Caco-2 (cell line): ENCODE results near the gene TCEAL4. TPM values are rescaled to one million over a fixed set of nuclear protein-coding genes. Genes with fewer than 3 reads are reported as not detected.

Source experiments
- BruUV-seq: library from RNA; stranded (reverse); fragments of 400-500 nt; replicated peaks from 2 replicates; lab custom pipeline; 2021; lab: Mats Ljungman, UMichigan
- CTCF ChIA-PET: fragments of 300-600 bp; sonication (Branson Sonifier 250); formaldehyde crosslinking; loops from one replicate; lab custom pipeline; 2022; ENCODE audit warnings: antibody characterized with exemption; lab: Charles Lee
- POLR2A ChIA-PET: fragments of 300-600 bp; sonication (Branson Sonifier 250); formaldehyde crosslinking; loops from one replicate; lab custom pipeline; 2022; ENCODE audit warnings: antibody characterized with exemption; lab: Charles Lee
- DNase-seq, 2 experiments: peaks; one replicate each; pipeline versions ENCODE4 v3.0.0 to v3.0.0-alpha.2; 2020 to 2022
- H3K27me3 ChIP-seq: replicated peaks from 2 replicates; pipeline ENCODE4 v1.6.0; 2011; ENCODE audit warnings: low read length; ENCODE audit not compliant: control insufficient read depth, insufficient read depth
- H3K36me3 ChIP-seq: 2 replicates; pipeline ENCODE4 v1.5.1; 2011; ENCODE audit warnings: low read length; ENCODE audit not compliant: control insufficient read depth, insufficient read depth
- H3K4me1 ChIP-seq: fragments of 250-450 bp; sonication (Bioruptor Pico); 2 replicates; pipeline ENCODE4 v1.5.1; 2020; ENCODE audit warnings: mild to moderate bottlenecking
- H3K4me3 ChIP-seq: 2 replicates; pipeline ENCODE4 v1.5.1; 2011; ENCODE audit warnings: low read depth, mild to moderate bottlenecking, control low read depth, low read length
- H3K9me3 ChIP-seq: fragments of 250-450 bp; sonication (Bioruptor Pico); 2 replicates; pipeline ENCODE4 v1.5.1; 2020; ENCODE audit warnings: mild to moderate bottlenecking, moderate library complexity
- H3K27ac Mint-ChIP-seq: one replicate; pipeline ENCODE4 v1.8.0; 2022; ENCODE audit warnings: mixed read lengths; ENCODE audit not compliant: unreplicated experiment
- H3K27me3 Mint-ChIP-seq: one replicate; pipeline ENCODE4 v1.8.0; 2022; ENCODE audit warnings: mixed read lengths; ENCODE audit not compliant: insufficient read depth, unreplicated experiment
- H3K36me3 Mint-ChIP-seq: one replicate; pipeline ENCODE4 v1.8.0; 2022; ENCODE audit warnings: mild to moderate bottlenecking, mixed read lengths; ENCODE audit not compliant: insufficient read depth, unreplicated experiment
- H3K4me1 Mint-ChIP-seq: one replicate; pipeline ENCODE4 v1.8.0; 2022; ENCODE audit warnings: low read depth, mixed read lengths; ENCODE audit not compliant: unreplicated experiment
- H3K4me3 Mint-ChIP-seq: one replicate; pipeline ENCODE4 v1.8.0; 2022; ENCODE audit warnings: mild to moderate bottlenecking, moderate library complexity, mixed read lengths; ENCODE audit not compliant: unreplicated experiment
- H3K9me3 Mint-ChIP-seq: one replicate; pipeline ENCODE4 v1.8.0; 2022; ENCODE audit warnings: mixed read lengths; ENCODE audit not compliant: unreplicated experiment
- CTCF ChIP-seq, 2 experiments: fragments of 200-600 bp in 1 of 2; IDR thresholded peaks; 1 replicate in 1 of 2; 2 replicates in 1 of 2; pipeline versions ENCODE4 v1.5.1 to v1.8.0; 2011 to 2022; ENCODE audit warnings: antibody characterized with exemption in 1 of 2, control low read depth in 1 of 2, inconsistent platforms in 1 of 2, low read depth in 1 of 2, low read length in 1 of 2, mild to moderate bottlenecking in 1 of 2, moderate library complexity in 1 of 2; ENCODE audit not compliant: insufficient read depth in 1 of 2, severe bottlenecking in 1 of 2, unreplicated experiment in 1 of 2
- intact Hi-C: fragments of 100-400 bp; cut with micrococcal nuclease; formaldehyde crosslinking; loops from one replicate; pipeline ENCODE4 v1.10.0; 2022; ENCODE audit not compliant: unreplicated experiment
- total RNA-seq: library from RNA; stranded (reverse); gene quantifications from 2 replicates; pipeline ENCODE4 v1.2.3, GENCODE V29; 2022

TCEAL4 gene
- total RNA-seq, 1 experiment from 2014 or later: 42.3 TPM

- Mint-ChIP-seq H3K4me3 (no peak overlapping the region), H3K27me3 (no peaks in the 10 kb centered on the region), H3K27ac (no peak overlapping the region), H3K4me1 (no peaks in the 10 kb centered on the region), H3K9me3 (no peaks in the 10 kb centered on the region), H3K36me3 (no peaks in the 10 kb centered on the region)
- Histone ChIP-seq H3K4me1 (peaks cover 5% of the 10 kb centered on the region; the same call in 1 of the 2 replicates), H3K9me3 (no peaks in the 10 kb centered on the region), H3K36me3 (no peaks in the 10 kb centered on the region), H3K27me3 (no peaks in the 10 kb centered on the region), H3K4me3 (no peak overlapping the region)
- POLR2A ChIA-PET: no interaction called here
- BruUV-seq: no TSS peak
- CTCF ChIA-PET: no interaction called here
- TF ChIP-seq CTCF (IDR thresholded peaks at IDR 0.05; ENCODE audit: insufficient read depth in 1 of 2, low read depth in 1 of 2, low read length in 1 of 2, severe bottlenecking in 1 of 2, unreplicated experiment in 1 of 2): no peak
- no peak for DNase-seq
- intact Hi-C loops: no loop called here
Observed at GRCh38 chrX:103537871-103538387, 47.4 kb upstream of the TCEAL4 start.

- ChIA-PET POLR2A (no interaction called here), CTCF (interaction anchor here (0.6 kb wide), 1 partner anchor 169 kb away, joined by 4 read pairs; no protein-coding TSS in a partner anchor)
- Histone ChIP-seq H3K4me3 (no peak overlapping the region), H3K9me3 (no peaks in the 10 kb centered on the region), H3K27me3 (no peaks in the 10 kb centered on the region), H3K36me3 (no peaks in the 10 kb centered on the region), H3K4me1 (peaks cover 5% of the 10 kb centered on the region; the same call in 1 of the 2 replicates)
- Mint-ChIP-seq H3K27ac (no peak overlapping the region), H3K4me3 (no peak overlapping the region), H3K36me3 (no peaks in the 10 kb centered on the region), H3K4me1 (no peaks in the 10 kb centered on the region), H3K27me3 (no peaks in the 10 kb centered on the region), H3K9me3 (no peaks in the 10 kb centered on the region)
- DNase-seq: no peak
- no TSS peak for BruUV-seq
- TF ChIP-seq CTCF (IDR thresholded peaks at IDR 0.05; ENCODE audit: insufficient read depth in 1 of 2, low read depth in 1 of 2, low read length in 1 of 2, severe bottlenecking in 1 of 2, unreplicated experiment in 1 of 2): no peak
- intact Hi-C loops: no loop called here
Observed at GRCh38 chrX:103538728-103539127, 46.6 kb upstream of the TCEAL4 start.

GRCh38 chrX:103539695-103540094 is 45.6 kb upstream of the TCEAL4 start:
- no peaks in the 10 kb centered on the region for H3K4me1 Mint-ChIP-seq
- H3K36me3 Mint-ChIP-seq: no peaks in the 10 kb centered on the region
- Histone ChIP-seq H3K9me3 (no peaks in the 10 kb centered on the region), H3K4me3 (no peak overlapping the region), H3K4me1 (peaks cover 5% of the 10 kb centered on the region; the same call in 1 of the 2 replicates), H3K27me3 (no peaks in the 10 kb centered on the region), H3K36me3 (no peaks in the 10 kb centered on the region)
- H3K9me3 Mint-ChIP-seq: no peaks in the 10 kb centered on the region
- CTCF ChIA-PET: no interaction called here
- no peak for DNase-seq
- POLR2A ChIA-PET: no interaction called here
- no peaks in the 10 kb centered on the region for H3K27me3 Mint-ChIP-seq
- intact Hi-C loops: no loop called here
- no peak for TF ChIP-seq CTCF (IDR thresholded peaks at IDR 0.05; ENCODE audit: insufficient read depth in 1 of 2, low read depth in 1 of 2, low read length in 1 of 2, severe bottlenecking in 1 of 2, unreplicated experiment in 1 of 2)
- BruUV-seq: no TSS peak
- H3K4me3 Mint-ChIP-seq: no peak overlapping the region
- H3K27ac Mint-ChIP-seq: no peak overlapping the region
